HEK293T (cell line): Measurements from ENCODE around the gene C1S.

Source experiments
- CTCF ChIA-PET: fragments of 350-600 bp; formaldehyde crosslinking; extraction: SDS; loops from one replicate; lab custom pipeline; 2021; ENCODE audit warnings: antibody characterized with exemption, inconsistent platforms; lab: Yijun Ruan, JAX
- POLR2A ChIA-PET: fragments of 350-600 bp; formaldehyde crosslinking; extraction: SDS; loops from one replicate; lab custom pipeline; 2020; ENCODE audit warnings: antibody characterized with exemption, inconsistent platforms; lab: Yijun Ruan, JAX
- DNase-seq: peaks from one replicate; pipeline ENCODE4 v3.0.0; 2012; ENCODE audit warnings: mixed read lengths; ENCODE audit errors: extremely low spot score
- ARNT ChIP-seq: fragments of 450-650 bp; IDR thresholded peaks from 2 replicates; pipeline ENCODE4 v1.6.1; 2017; ENCODE audit warnings: mild to moderate bottlenecking
- BHLHE40 ChIP-seq: fragments of 450-650 bp; IDR thresholded peaks from 2 replicates; pipeline ENCODE4 v1.6.1; 2016; ENCODE audit warnings: mild to moderate bottlenecking, moderate library complexity, borderline replicate concordance
- CTBP1 ChIP-seq: fragments of 450-650 bp; IDR thresholded peaks from 2 replicates; pipeline ENCODE4 v1.6.1; 2016; ENCODE audit warnings: borderline replicate concordance
- ELF4 ChIP-seq: fragments of 450-650 bp; IDR thresholded peaks from 2 replicates; pipeline ENCODE4 v1.6.1; 2017; ENCODE audit warnings: antibody characterized with exemption
- FOXA1 ChIP-seq: fragments of 450-650 bp; IDR thresholded peaks from 2 replicates; pipeline ENCODE4 v1.6.1; 2016; ENCODE audit warnings: mild to moderate bottlenecking
- FOXK2 ChIP-seq: fragments of 450-650 bp; IDR thresholded peaks from 2 replicates; pipeline ENCODE4 v1.6.1; 2016; ENCODE audit warnings: mild to moderate bottlenecking
- FOXM1 ChIP-seq: fragments of 450-650 bp; IDR thresholded peaks from 2 replicates; pipeline ENCODE4 v1.6.1; 2017; ENCODE audit warnings: mild to moderate bottlenecking, borderline replicate concordance
- HDGF ChIP-seq: fragments of 450-650 bp; IDR thresholded peaks from 2 replicates; pipeline ENCODE4 v1.6.1; 2017; ENCODE audit warnings: antibody characterized with exemption, borderline replicate concordance
- L3MBTL2 ChIP-seq: fragments of 450-650 bp; conservative IDR thresholded peaks from 2 replicates; pipeline ENCODE4 v1.6.1; 2016; ENCODE audit warnings: mild to moderate bottlenecking
- LEF1 ChIP-seq: fragments of 450-650 bp; IDR thresholded peaks from 2 replicates; pipeline ENCODE4 v1.6.1; 2017; ENCODE audit warnings: mild to moderate bottlenecking, borderline replicate concordance
- NFRKB ChIP-seq: fragments of 450-650 bp; IDR thresholded peaks from 2 replicates; pipeline ENCODE4 v1.6.1; 2016; ENCODE audit warnings: mild to moderate bottlenecking, moderate library complexity
- PKNOX1 ChIP-seq: fragments of 450-650 bp; IDR thresholded peaks from 2 replicates; pipeline ENCODE4 v1.6.1; 2016
- SP1 ChIP-seq: fragments of 450-650 bp; IDR thresholded peaks from 2 replicates; pipeline ENCODE4 v1.6.1; 2017
- SUZ12 ChIP-seq: fragments of 450-650 bp; IDR thresholded peaks from 2 replicates; pipeline ENCODE4 v1.6.1; 2016; ENCODE audit warnings: mild to moderate bottlenecking
- TARDBP ChIP-seq: fragments of 450-650 bp; IDR thresholded peaks from 2 replicates; pipeline ENCODE4 v1.6.1; 2016
- ZNF384 ChIP-seq: fragments of 450-650 bp; IDR thresholded peaks from 2 replicates; pipeline ENCODE4 v1.6.1; 2016

The C1S gene

DNA sequence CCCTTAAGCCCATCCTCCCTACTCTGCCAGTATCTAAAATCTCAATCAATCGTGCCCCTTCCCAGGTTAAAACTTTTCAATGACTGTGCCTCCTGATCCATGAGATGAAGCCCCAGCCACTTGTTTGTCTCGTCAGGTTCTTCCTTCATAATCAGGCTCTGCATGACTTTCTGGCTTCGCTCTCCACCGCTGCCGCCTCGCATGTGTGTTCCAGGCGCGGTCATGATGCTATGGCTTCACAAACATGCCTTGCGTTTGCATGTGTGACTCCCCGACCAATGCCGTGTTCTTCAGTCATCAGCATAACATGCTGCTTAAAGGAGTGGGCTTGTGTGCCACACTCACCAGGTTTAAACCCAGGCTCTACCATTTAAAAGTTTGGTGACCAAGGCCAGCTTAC lies 53.5 kb downstream of the C1S start:
- ChIA-PET POLR2A (interaction anchor here (1.1 to 4.5 kb wide), 3 partner anchors 170 to 242 kb away, joined by 5 to 46 read pairs (median 5); partner anchors contain the start of genes C12orf57, RNU7-1 and SPSB2), CTCF (interaction anchor here (0.7 to 2.2 kb wide), 7 partner anchors 10 to 245 kb away, joined by 3 to 10 read pairs (median 5); partner anchors contain the start of genes C12orf57, RNU7-1 and SPSB2)
- no peak for DNase-seq
- TF ChIP-seq SP1 (no peak), FOXA1 (no peak), NFRKB (no peak), FOXK2 (no peak), SUZ12 (no peak), BHLHE40 (no peak), LEF1 (no peak), TARDBP (no peak), HDGF (no peak), L3MBTL2 (no peak), PKNOX1 (no peak), ZNF384 (no peak), FOXM1 (no peak), ARNT (no peak), CTBP1 (no peak), ELF4 (no peak)

DNA sequence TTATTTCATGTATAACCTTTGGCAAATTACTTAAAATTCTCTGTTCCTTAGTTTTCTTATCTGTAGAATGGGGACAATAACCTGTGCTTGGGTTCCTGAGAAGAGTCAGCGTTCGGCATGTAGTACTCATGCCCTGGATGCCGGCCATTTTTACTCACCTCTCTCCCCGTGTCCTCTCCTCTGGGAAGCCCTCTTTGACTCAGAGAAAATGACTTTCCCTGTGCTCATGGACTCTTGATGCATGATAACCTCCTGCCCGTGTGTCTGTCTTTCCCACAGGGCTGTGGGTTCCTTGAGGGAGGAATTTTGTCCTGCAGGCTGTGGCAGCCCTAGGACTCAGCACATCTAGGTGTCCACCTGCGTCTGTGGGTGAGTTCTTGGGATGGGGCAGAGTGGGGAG lies 54.3 kb downstream of the C1S start:
- CTCF ChIA-PET = interaction anchor here (2.2 kb wide), 1 partner anchor 170 kb away, joined by 10 read pairs; the partner anchor contains the start of genes C12orf57 and RNU7-1
- TF ChIP-seq TARDBP (no peak), PKNOX1 (no peak), FOXA1 (no peak), FOXK2 (no peak), ARNT (no peak)
- POLR2A ChIA-PET = interaction anchor here (1.2 to 4.5 kb wide), 2 partner anchors 171 kb away, joined by 4 to 46 read pairs; partner anchors contain the start of genes C12orf57 and RNU7-1
- DNase-seq = no peak

GRCh38 chr12:7116196-7116595 lies 55.7 kb downstream of the C1S start:
- DNase-seq = no peak
- POLR2A ChIA-PET = interaction anchor here (1.1 kb wide), 1 partner anchor 172 kb away, joined by 4 read pairs; the partner anchor contains the start of genes C12orf57 and RNU7-1
- CTCF ChIA-PET = interaction anchor here (0.7 kb wide), 1 partner anchor 382 kb away, joined by 3 read pairs; no protein-coding TSS in a partner anchor
- TF ChIP-seq ELF4 (no peak), ZNF384 (no peak)

GRCh38 chr12:7116916-7117315 lies 56.4 kb downstream of the C1S start:
- ChIA-PET POLR2A (interaction anchor here (1.1 kb wide), 1 partner anchor 173 kb away, joined by 4 read pairs; the partner anchor contains the start of genes C12orf57 and RNU7-1), CTCF (interaction anchor here (0.7 kb wide), 1 partner anchor 383 kb away, joined by 3 read pairs; no protein-coding TSS in a partner anchor)
- TF ChIP-seq ZNF384 (no peak), BHLHE40 (no peak), NFRKB (no peak), FOXM1 (no peak), FOXK2 (no peak), CTBP1 (no peak), SP1 (no peak), SUZ12 (no peak)
- no peak for DNase-seq

DNA sequence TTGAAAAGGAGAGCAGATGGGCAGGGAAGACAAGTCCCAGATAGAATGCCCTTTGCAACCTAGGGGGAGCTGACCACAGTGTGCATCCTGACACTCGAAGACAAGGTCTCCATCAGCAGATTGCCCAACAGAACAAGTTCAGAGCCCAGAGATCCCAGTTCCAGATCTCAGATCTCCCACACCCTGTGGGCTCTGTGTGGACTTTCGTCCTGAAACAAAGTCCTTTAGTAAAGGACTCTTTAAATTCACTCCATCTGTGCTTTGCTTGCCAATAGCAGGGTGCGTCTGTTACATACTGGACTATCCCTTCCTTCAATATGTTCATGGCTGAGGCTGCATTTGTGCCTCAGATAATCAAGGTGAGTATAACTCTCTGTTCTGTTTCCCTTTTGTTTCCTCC lies 57.2 kb downstream of the C1S start:
- POLR2A ChIA-PET = no interaction called here
- no peak for DNase-seq
- no peak for TF ChIP-seq SP1
- TF ChIP-seq FOXM1 = no peak
- no peak for TF ChIP-seq HDGF
- no peak for TF ChIP-seq ARNT
- TF ChIP-seq FOXK2 = no peak
- TF ChIP-seq SUZ12 = no peak
- CTCF ChIA-PET = no interaction called here

GRCh38 chr12:7118881-7119280 lies 58.4 kb downstream of the C1S start:
- TF ChIP-seq HDGF = no peak
- TF ChIP-seq L3MBTL2 = no peak
- TF ChIP-seq FOXK2 = no peak
- no peak for TF ChIP-seq ELF4
- no peak for TF ChIP-seq CTBP1
- no peak for TF ChIP-seq TARDBP
- TF ChIP-seq FOXA1 = no peak
- TF ChIP-seq SUZ12 = no peak
- no peak for TF ChIP-seq ZNF384
- no peak for TF ChIP-seq FOXM1
- TF ChIP-seq ARNT = no peak
- TF ChIP-seq LEF1 = no peak
- no peak for TF ChIP-seq PKNOX1
- no peak for TF ChIP-seq BHLHE40
- TF ChIP-seq NFRKB = no peak
- TF ChIP-seq SP1 = no peak
- DNase-seq = no peak
- POLR2A ChIA-PET = interaction anchor here (0.9 kb wide), 1 partner anchor 228 kb away, joined by 3 read pairs; no protein-coding TSS in a partner anchor
- CTCF ChIA-PET = no interaction called here

- no peak for DNase-seq
- CTCF ChIA-PET = no interaction called here
- TF ChIP-seq ARNT (no peak), HDGF (no peak), FOXK2 (no peak), LEF1 (no peak), SP1 (no peak), FOXA1 (no peak), FOXM1 (no peak), CTBP1 (no peak), BHLHE40 (no peak), PKNOX1 (no peak), ZNF384 (no peak)
- POLR2A ChIA-PET = interaction anchor here (1.1 kb wide), 1 partner anchor 176 kb away, joined by 4 read pairs; the partner anchor contains the start of genes C12orf57 and RNU7-1
These were observed 59.6 kb downstream of the C1S start for GRCh38 chr12:7120166-7120565.
